HG03280 (cell line): ENCODE data around the gene LIPN.

Experiments used
- ATAC-seq: cut with Tn5 transposase; IDR thresholded peaks from one replicate; pipeline ENCODE4 v1.9.1; 2021; ENCODE audit warnings: mild to moderate bottlenecking, moderate library complexity; ENCODE audit not compliant: unreplicated experiment

The LIPN gene

GRCh38 chr10:88826388-88826787 lies 66.6 kb downstream of the LIPN start:
- no peak for ATAC-seq

DNA sequence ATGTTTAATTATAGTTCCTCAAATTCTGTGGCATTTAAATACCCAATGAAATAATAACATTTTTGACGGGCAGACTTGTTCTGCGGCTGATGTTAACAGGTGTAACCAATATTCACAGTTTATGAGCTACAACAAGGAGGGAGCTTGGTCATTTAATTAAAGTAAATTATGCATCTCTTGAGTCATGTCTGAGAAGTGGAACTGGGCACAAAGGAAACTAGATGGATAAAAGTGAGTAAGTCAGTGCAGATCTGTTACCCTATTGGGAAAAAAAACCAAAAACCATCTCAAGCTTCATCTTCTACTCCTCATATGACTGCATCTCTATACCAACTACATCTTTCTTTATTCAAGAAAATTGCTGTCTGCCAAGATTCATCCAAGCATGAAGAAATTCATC lies 67.9 kb downstream of the LIPN start:
- ATAC-seq = no peak

- ATAC-seq = no peak
Measured at GRCh38 chr10:88828310-88828709, 68.5 kb downstream of the LIPN start.
